Ishikawa (cell line): Measurements from ENCODE around the gene SAMSN1.

Source experiments
- EP300 ChIP-seq: IDR thresholded peaks from 2 replicates; pipeline ENCODE4 v1.6.1; 2012; ENCODE audit warnings: borderline replicate concordance
- RAD21 ChIP-seq: IDR thresholded peaks from 2 replicates; pipeline ENCODE4 v1.6.1; 2012; ENCODE audit warnings: low read depth
- TCF12 ChIP-seq: IDR thresholded peaks from 2 replicates; pipeline ENCODE4 v1.6.1; 2012; ENCODE audit warnings: low read depth
- TEAD4 ChIP-seq: IDR thresholded peaks from 2 replicates; pipeline ENCODE4 v1.6.1; 2012
- ZBTB7A ChIP-seq: IDR thresholded peaks from 2 replicates; pipeline ENCODE4 v1.6.1; 2012; ENCODE audit warnings: low read depth
- TF ChIP-seq, protein P1 (sequence below): IDR thresholded peaks from 2 replicates; pipeline ENCODE4 v1.6.1; 2012

DNA sequence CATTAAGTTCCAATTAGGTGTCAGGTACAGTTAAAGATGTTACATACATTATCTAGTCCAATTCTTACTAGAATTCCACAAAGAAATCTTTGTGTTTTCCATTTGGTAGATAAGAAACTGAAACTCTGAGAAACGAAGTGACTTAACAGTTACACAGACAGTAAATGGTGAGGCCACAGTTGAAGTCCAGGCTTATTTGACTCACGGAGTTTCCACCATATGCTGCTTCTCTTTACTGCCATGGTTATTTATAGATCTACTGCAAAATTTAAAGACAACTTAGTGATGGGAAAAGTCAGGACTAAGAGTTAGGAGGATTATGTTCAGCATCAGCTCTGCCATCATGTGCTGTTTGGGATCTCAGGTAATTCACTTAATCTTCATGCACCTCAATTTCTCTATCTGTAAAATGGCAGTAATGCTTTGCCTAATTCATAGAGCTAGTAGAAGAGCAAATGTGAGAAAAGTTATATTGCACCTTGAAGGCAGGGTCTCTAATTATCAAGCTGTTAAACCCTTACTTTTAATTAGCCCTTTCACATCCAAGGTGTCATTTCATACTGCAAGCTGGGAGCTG, 26.2 kb upstream of the SAMSN1 start:
- TF ChIP-seq TCF12 (no peak), EP300 (no peak), TEAD4 (no peak), ZBTB7A (no peak), RAD21 (no peak)
- TF ChIP-seq, protein P1, sequence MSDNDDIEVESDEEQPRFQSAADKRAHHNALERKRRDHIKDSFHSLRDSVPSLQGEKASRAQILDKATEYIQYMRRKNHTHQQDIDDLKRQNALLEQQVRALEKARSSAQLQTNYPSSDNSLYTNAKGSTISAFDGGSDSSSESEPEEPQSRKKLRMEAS = no peak
